HepG2 (cell line): Measurements from ENCODE around the gene FAM180A. TPM values are rescaled to one million over a fixed set of nuclear protein-coding genes. Genes with fewer than 3 reads are reported as not detected.

Experiments used
- ATAC-seq: fragments of 200-7000 bp; cut with Tn5 transposase; 3 replicates; pipeline ENCODE4 v1.9.1; 2020; ENCODE audit warnings: mild to moderate bottlenecking, moderate library complexity
- BruUV-seq: library from RNA; stranded (reverse); fragments of 400-500 nt; replicated peaks from 2 replicates; lab custom pipeline; 2021; lab: Mats Ljungman, UMichigan
- CTCF ChIA-PET: fragments of 300-600 bp; formaldehyde crosslinking; extraction: SDS; loops from one replicate; lab custom pipeline; 2021; ENCODE audit warnings: low total read pairs, inconsistent platforms, low intra/inter-chr PET ratio; lab: Yijun Ruan, JAX
- POLR2A ChIA-PET: fragments of 350-600 bp; sonication (Branson Sonifier 250); formaldehyde crosslinking; loops from one replicate; lab custom pipeline; 2020; ENCODE audit warnings: antibody characterized with exemption, inconsistent platforms; lab: Yijun Ruan, JAX
- DNase-seq: peaks from one replicate; pipeline ENCODE4 v3.0.0-alpha.2; 2015; ENCODE audit warnings: low spot score
- FAIRE-seq: peaks from 3 replicates; lab custom pipeline; 2011; peaks lifted over from hg19 to GRCh38; lab: Jason Lieb, UNC
- H2AFZ ChIP-seq: one replicate; pipeline ENCODE4 v1.6.1; 2011; ENCODE audit warnings: low read length, inconsistent platforms
- H3K27ac ChIP-seq: fragments of 300-600 bp; 3 replicates; pipeline ENCODE4 v1.8.0; 2011; ENCODE audit warnings: mixed run types, mild to moderate bottlenecking, mixed read lengths, low read length, inconsistent platforms; ENCODE audit not compliant: insufficient read depth; ENCODE audit errors: extremely low read length
- H3K27me3 ChIP-seq, 2 experiments: fragments of 200-600 bp in 1 of 2; 2 replicates in 1 of 2; 3 replicates in 1 of 2; pipeline versions ENCODE4 v1.6.0 to v1.8.0; 2011; ENCODE audit warnings: low read length in 2 of 2, mild to moderate bottlenecking in 2 of 2, moderate library complexity in 2 of 2, inconsistent platforms in 1 of 2; ENCODE audit not compliant: insufficient read depth in 2 of 2, control insufficient read depth in 1 of 2
- H3K36me3 ChIP-seq, 2 experiments: fragments of 200-600 bp in 1 of 2; replicated peaks in 1 of 2; 2 replicates in 1 of 2; 3 replicates in 1 of 2; pipeline versions ENCODE4 v1.5.1 to v1.8.0; 2011; ENCODE audit warnings: low read length in 2 of 2, inconsistent platforms in 1 of 2; ENCODE audit not compliant: insufficient read depth in 2 of 2, control insufficient read depth in 1 of 2
- H3K4me1 ChIP-seq: 2 replicates; pipeline ENCODE4 v1.5.1; 2012; ENCODE audit warnings: low read length, inconsistent platforms; ENCODE audit not compliant: insufficient read depth
- H3K4me2 ChIP-seq: 2 replicates; pipeline ENCODE4 v1.6.0; 2011; ENCODE audit warnings: low read depth, low read length, inconsistent platforms
- H3K4me3 ChIP-seq, 3 experiments: fragments of 200-600 bp in 1 of 3; sonication (generic), shearing (Covaris generic) in 1 of 3; replicated peaks in 1 of 3; 2 replicates each; pipeline ENCODE4 v1.5.1; 2011 to 2016; ENCODE audit warnings: low read length in 3 of 3, inconsistent platforms in 2 of 3, low read depth in 2 of 3, mild to moderate bottlenecking in 2 of 3, control low read depth in 1 of 3, mixed read lengths in 1 of 3; ENCODE audit not compliant: insufficient read depth in 1 of 3
- H3K79me2 ChIP-seq: one replicate; pipeline ENCODE4 v1.6.1; 2011; ENCODE audit warnings: low read length, inconsistent platforms; ENCODE audit not compliant: insufficient read depth
- H3K9ac ChIP-seq: 2 replicates; pipeline ENCODE4 v1.6.0; 2011; ENCODE audit warnings: mild to moderate bottlenecking, low read depth, low read length, inconsistent platforms; ENCODE audit not compliant: insufficient read depth
- H3K9me3 ChIP-seq: 2 replicates; pipeline ENCODE4 v1.5.1; 2012; ENCODE audit warnings: mild to moderate bottlenecking, low read length
- H4K20me1 ChIP-seq: 2 replicates; pipeline ENCODE4 v1.6.0; 2011; ENCODE audit warnings: inconsistent platforms, mild to moderate bottlenecking, low read length, moderate library complexity; ENCODE audit not compliant: insufficient read depth
- CAMTA2 ChIP-seq: sonication (generic); formaldehyde crosslinking; IDR thresholded peaks from 2 replicates; pipeline ENCODE4 v1.4.0; 2020; ENCODE audit warnings: mild to moderate bottlenecking, missing genetic modification reagents, borderline replicate concordance
- FOXA1 ChIP-seq, 2 experiments: fragments of 450-650 bp in 1 of 2; sonication (generic) in 1 of 2; formaldehyde crosslinking in 1 of 2; IDR thresholded peaks; 2 replicates each; pipeline versions ENCODE4 v1.4.0 to v1.6.1; 2016 to 2020; ENCODE audit warnings: missing genetic modification reagents in 1 of 2
- GTF3A ChIP-seq: sonication (generic); formaldehyde crosslinking; conservative IDR thresholded peaks from 2 replicates; pipeline ENCODE4 v1.4.0; 2020; ENCODE audit warnings: mild to moderate bottlenecking, missing genetic modification reagents
- IKZF1 ChIP-seq: fragments of 450-650 bp; IDR thresholded peaks from 2 replicates; pipeline ENCODE4 v1.7.1; 2016
- LCORL ChIP-seq, 2 experiments: fragments of 450-650 bp in 1 of 2; sonication (generic) in 1 of 2; formaldehyde crosslinking in 1 of 2; IDR thresholded peaks; 2 replicates each; pipeline versions ENCODE4 v1.5.0 to v1.6.1; 2017 to 2020; ENCODE audit warnings: antibody characterized with exemption in 1 of 2, missing genetic modification reagents in 1 of 2
- NR2F1 ChIP-seq, 2 experiments: fragments of 450-650 bp in 1 of 2; formaldehyde crosslinking in 1 of 2; IDR thresholded peaks; 2 replicates each; pipeline versions ENCODE4 v1.5.0 to v1.6.1; 2016 to 2020; ENCODE audit warnings: mild to moderate bottlenecking in 1 of 2, missing compliant biosample characterization in 1 of 2, missing genetic modification reagents in 1 of 2, moderate library complexity in 1 of 2
- RFX3 ChIP-seq: IDR thresholded peaks from 2 replicates; pipeline ENCODE4 v1.6.1; 2016; ENCODE audit warnings: missing biosample characterization, missing genetic modification reagents
- SNRNP70 ChIP-seq: fragments of 200-400 bp; formaldehyde crosslinking; IDR thresholded peaks from 2 replicates; pipeline ENCODE4 v1.6.1; 2017; ENCODE audit warnings: mild to moderate bottlenecking, low read depth, low read length, moderate library complexity
- YY1 ChIP-seq: IDR thresholded peaks from 2 replicates; pipeline ENCODE4 v1.6.1; 2011; ENCODE audit warnings: low read length, low read depth, moderate library complexity, mild to moderate bottlenecking; ENCODE audit not compliant: insufficient read depth, insufficient replicate concordance
- ZNF557 ChIP-seq: sonication (generic); formaldehyde crosslinking; IDR thresholded peaks from 2 replicates; pipeline ENCODE4 v1.4.0; 2020; ENCODE audit warnings: missing genetic modification reagents
- WGBS: methylation state at CpG from one replicate; pipeline ENCODE4 v1.1.6; 2017; ENCODE audit warnings: low lambda C conversion rate; 5-methylcytosine and 5-hydroxymethylcytosine counted together
- in situ Hi-C: cut with HindIII; loops from 2 replicates; pipeline ENCODE4 v1.10.0; 2017; ENCODE audit warnings: low pct_unique_long_range_greater_than_20kb; ENCODE audit not compliant: extremely low pct_ligation_motif_present
- intact Hi-C: fragments of 100-400 bp; cut with micrococcal nuclease; formaldehyde crosslinking; loops from one replicate; pipeline ENCODE4 v1.10.0; 2022; ENCODE audit not compliant: unreplicated experiment
- polyA plus RNA-seq, 8 experiments: library from polyadenylated mRNA; depleted of rRNA in 3 of 8; stranded (reverse) in 7 of 8; unstranded in 1 of 8; fragments of >200 nt; fragmentation: Illumina TruSeq in 4 of 8; extraction: Trizol in 4 of 8; gene quantifications; 2 replicates each; pipeline versions ENCODE4 v1.2.1 to v1.2.3, GENCODE V29; 2011 to 2016; ENCODE audit warnings: low read depth in 4 of 8, missing spikeins in 1 of 8, mixed read lengths in 1 of 8; ENCODE audit not compliant: insufficient read depth in 1 of 8
- total RNA-seq, 5 experiments: library from RNA; depleted of rRNA; stranded (reverse); fragments of >200 nt; fragmentation: Illumina TruSeq; extraction: Trizol; gene quantifications; 2 replicates each; pipeline ENCODE4 v1.2.3, GENCODE V29; 2016; ENCODE audit warnings: low read depth in 1 of 5
- TF ChIP-seq, protein P1 (sequence below): IDR thresholded peaks from 2 replicates; pipeline ENCODE4 v1.6.1; 2016; ENCODE audit warnings: missing biosample characterization, missing genetic modification reagents, low read depth
- TF ChIP-seq, protein P2 (sequence below): fragments of 450-650 bp; IDR thresholded peaks from 2 replicates; pipeline ENCODE4 v1.6.1; 2016

FAM180A gene
- total and polyA plus RNA-seq, 2 of the 13 experiments (the other 11 are each of a cell fraction or from before 2014, with no cell fraction given), result not detected

DNA sequence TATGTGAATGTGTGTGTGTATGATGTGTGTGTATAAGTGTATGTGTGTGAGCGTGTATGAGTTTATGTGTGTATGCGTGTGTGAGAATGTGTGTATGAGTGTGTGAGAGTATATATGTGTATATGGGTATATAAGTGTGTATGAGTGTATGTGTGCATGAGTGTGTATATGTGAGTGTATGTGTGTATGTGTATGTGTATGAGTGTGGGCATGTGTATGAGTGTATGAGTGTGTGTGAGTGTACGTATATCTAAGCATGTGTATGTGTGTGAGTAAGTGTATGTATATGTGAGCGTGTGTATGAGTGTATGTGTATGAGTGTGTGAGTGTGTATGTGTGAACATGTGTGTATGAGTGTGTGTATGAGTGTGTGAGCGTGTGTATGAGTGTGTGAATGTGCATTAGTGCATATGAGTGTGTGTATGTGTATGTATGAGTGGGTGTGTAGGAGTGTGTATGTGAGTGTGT lies 33.5 kb downstream of the FAM180A start:
- H3K4me3 ChIP-seq, result no peak overlapping the region
- H3K36me3 ChIP-seq, result no peaks in the 10 kb centered on the region
- POLR2A ChIA-PET, result no interaction called here

DNA sequence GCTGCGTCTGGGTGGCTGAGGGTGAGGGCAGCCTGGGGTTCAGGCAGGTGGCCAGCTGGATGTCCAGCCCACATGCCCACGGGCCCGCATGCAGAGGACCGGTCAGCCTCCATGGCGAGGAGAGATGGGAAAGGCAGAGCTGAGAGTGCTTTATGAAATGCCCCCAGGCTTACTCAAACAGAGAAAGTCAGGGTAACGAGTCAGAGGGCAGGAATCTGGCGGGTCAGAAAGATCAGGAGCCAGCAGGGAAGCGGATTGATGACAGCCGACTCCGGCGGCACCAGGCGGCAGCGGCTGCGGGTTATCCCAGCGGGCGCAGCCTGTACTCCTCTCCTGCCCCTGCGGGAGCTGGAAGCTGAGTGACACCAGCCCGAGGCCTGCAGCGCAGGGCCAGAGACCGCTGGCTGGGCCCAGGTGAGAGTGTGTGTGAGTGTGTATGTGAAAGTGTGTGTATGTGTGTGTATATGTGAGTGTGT lies 34.0 kb downstream of the FAM180A start:
- H3K27ac ChIP-seq, result no peak overlapping the region
- no peak overlapping the region for H3K4me3 ChIP-seq
- TF ChIP-seq YY1 (no peak), GTF3A (CRISPR knock-in tag) (no peak), SNRNP70 (no peak), NR2F1 (CRISPR knock-in tag; IDR thresholded peaks at IDR 0.05) (0 out of 4 replicates have a peak, but pooled peaks of 1 of the 2 experiments have one; percentile 21)
- TF ChIP-seq, protein P1, sequence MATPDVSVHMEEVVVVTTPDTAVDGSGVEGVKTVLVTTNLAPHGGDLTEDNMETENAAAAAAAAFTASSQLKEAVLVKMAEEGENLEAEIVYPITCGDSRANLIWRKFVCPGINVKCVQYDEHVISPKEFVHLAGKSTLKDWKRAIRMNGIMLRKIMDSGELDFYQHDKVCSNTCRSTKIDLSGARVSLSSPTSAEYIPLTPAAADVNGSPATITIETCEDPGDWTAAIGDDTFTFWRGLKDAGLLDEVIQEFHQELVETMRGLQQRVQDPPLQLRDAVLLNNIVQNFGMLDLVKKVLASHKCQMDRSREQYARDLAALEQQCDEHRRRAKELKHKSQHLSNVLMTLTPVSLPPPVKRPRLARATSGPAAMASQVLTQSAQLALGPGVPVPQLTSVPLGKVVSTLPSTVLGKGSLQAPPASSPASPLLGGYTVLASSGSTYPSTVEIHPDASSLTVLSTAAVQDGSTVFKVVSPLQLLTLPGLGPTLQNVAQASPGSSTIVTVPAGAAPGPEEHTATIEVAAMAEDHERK, result no peak

More for the DNA sequence above, 33.5 kb downstream of the FAM180A start:
- H3K4me1 ChIP-seq, result peaks cover 13% of the 10 kb centered on the region
- CTCF ChIA-PET, result no interaction called here
- BruUV-seq, result no TSS peak
- H4K20me1 ChIP-seq, result no peaks in the 10 kb centered on the region
- no peak for DNase-seq
- H3K9me3 ChIP-seq, result no peaks in the 10 kb centered on the region
- in situ Hi-C loops (no loop called here), intact Hi-C loops (no loop called here)
- no peak for FAIRE-seq
- 61% methylated on average over 5 of the region's 5 CpGs for WGBS
- no peak for ATAC-seq
- H3K9ac ChIP-seq, result no peak overlapping the region
- no peak overlapping the region for H3K27ac ChIP-seq
- no peak overlapping the region for H2AFZ ChIP-seq
- H3K4me2 ChIP-seq, result no peak overlapping the region
- no peaks in the 10 kb centered on the region for H3K79me2 ChIP-seq
- TF ChIP-seq LCORL (IDR thresholded peaks at IDR 0.05) (peak; percentile 9; the same call in 1 of the 2 replicates), LCORL (CRISPR knock-in tag; IDR thresholded peaks at IDR 0.05) (no peak), FOXA1 (IDR thresholded peaks at IDR 0.05) (0 out of 2 replicates have a peak, but pooled peaks have one; percentile 29), FOXA1 (CRISPR knock-in tag; IDR thresholded peaks at IDR 0.05) (no peak), CAMTA2 (CRISPR knock-in tag) (no peak), ZNF557 (no peak), IKZF1 (peak; percentile 64; the same call in 1 of the 2 replicates), RFX3 (CRISPR knock-in tag) (no peak)
- TF ChIP-seq, protein P2, sequence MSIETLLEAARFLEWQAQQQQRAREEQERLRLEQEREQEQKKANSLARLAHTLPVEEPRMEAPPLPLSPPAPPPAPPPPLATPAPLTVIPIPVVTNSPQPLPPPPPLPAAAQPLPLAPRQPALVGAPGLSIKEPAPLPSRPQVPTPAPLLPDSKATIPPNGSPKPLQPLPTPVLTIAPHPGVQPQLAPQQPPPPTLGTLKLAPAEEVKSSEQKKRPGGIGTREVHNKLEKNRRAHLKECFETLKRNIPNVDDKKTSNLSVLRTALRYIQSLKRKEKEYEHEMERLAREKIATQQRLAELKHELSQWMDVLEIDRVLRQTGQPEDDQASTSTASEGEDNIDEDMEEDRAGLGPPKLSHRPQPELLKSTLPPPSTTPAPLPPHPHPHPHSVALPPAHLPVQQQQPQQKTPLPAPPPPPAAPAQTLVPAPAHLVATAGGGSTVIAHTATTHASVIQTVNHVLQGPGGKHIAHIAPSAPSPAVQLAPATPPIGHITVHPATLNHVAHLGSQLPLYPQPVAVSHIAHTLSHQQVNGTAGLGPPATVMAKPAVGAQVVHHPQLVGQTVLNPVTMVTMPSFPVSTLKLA, result 0 out of 2 replicates have a peak, but pooled peaks have one; percentile 22
- peaks cover 5 to 42% of the 10 kb centered on the region in 2 experiments; a peak in 4 of 5 replicates for H3K27me3 ChIP-seq

More for the DNA sequence above, 34.0 kb downstream of the FAM180A start:
- Histone ChIP-seq H3K27me3 (peaks cover 5 to 42% of the 10 kb centered on the region in 2 experiments; a peak in 4 of 5 replicates), H3K36me3 (no peaks in the 10 kb centered on the region), H2AFZ (no peak overlapping the region), H3K4me1 (peaks cover 13% of the 10 kb centered on the region), H3K9me3 (no peaks in the 10 kb centered on the region), H4K20me1 (no peaks in the 10 kb centered on the region), H3K9ac (no peak overlapping the region), H3K4me2 (peak overlapping the region; percentile 8; the same call in 1 of the 2 replicates), H3K79me2 (no peaks in the 10 kb centered on the region)
- in situ Hi-C loops (no loop called here), intact Hi-C loops (no loop called here)
- FAIRE-seq (no peak), DNase-seq (peak; percentile 6), ATAC-seq (peak; percentile 79)
- no TSS peak for BruUV-seq
- WGBS, result 38% methylated on average over 19 of the region's 20 CpGs
- ChIA-PET CTCF (no interaction called here), POLR2A (no interaction called here)
